ENCODE results near the gene ATP12A.

Gene ATP12A

DNA sequence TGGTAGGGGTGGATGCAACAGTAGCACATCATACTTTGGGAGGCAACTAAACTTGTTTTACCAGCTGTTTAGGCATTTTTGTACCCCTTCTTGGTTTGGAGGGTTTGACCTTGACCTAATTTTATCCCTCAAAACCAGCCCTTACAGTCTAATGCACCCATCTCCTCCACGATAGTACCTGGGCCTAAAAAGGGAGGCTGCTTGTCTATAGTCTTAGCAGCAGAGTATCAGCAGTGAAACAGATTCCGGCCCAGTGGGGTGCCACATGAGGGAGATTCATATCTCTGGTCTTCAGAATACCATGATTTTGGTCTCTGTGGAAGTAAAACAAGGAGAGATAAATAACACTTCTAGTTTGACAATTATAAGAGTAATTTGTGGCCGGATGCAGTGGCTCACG is 39.5 kb upstream of the ATP12A start:
- DNase-seq (ENCODE audit: low read depth), result no peak
- no peak overlapping the region for H3K4me3 ChIP-seq (ENCODE audit: control insufficient read depth, low read depth, low read length)
- TF ChIP-seq, protein P1, sequence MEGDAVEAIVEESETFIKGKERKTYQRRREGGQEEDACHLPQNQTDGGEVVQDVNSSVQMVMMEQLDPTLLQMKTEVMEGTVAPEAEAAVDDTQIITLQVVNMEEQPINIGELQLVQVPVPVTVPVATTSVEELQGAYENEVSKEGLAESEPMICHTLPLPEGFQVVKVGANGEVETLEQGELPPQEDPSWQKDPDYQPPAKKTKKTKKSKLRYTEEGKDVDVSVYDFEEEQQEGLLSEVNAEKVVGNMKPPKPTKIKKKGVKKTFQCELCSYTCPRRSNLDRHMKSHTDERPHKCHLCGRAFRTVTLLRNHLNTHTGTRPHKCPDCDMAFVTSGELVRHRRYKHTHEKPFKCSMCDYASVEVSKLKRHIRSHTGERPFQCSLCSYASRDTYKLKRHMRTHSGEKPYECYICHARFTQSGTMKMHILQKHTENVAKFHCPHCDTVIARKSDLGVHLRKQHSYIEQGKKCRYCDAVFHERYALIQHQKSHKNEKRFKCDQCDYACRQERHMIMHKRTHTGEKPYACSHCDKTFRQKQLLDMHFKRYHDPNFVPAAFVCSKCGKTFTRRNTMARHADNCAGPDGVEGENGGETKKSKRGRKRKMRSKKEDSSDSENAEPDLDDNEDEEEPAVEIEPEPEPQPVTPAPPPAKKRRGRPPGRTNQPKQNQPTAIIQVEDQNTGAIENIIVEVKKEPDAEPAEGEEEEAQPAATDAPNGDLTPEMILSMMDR (IDR thresholded peaks at IDR 0.05; ENCODE audit: control insufficient read depth, insufficient read depth, low read depth, low read length, missing control alignments), result no peak

DNA sequence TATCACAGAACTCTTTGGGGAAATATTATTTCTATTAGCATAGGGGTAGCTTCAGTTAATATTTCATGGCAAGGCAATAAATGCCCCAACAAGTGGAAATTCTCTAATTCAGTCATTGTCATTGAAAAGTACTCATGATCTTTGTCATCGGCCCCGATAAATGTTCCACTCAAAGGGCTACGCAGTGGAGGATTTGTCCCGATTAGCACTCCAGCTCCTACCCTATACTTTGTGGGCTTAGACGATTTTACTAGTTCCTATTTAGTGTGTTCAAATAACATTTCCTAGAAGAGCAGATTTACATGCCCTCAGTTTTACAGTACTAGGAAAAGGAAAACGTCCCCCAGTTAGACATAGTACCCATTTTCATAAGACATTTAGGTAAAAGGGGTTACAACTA is 38.0 kb upstream of the ATP12A start:
- no peak overlapping the region for H3K4me3 ChIP-seq (ENCODE audit: control insufficient read depth, low read depth, low read length)
- no peak for DNase-seq (ENCODE audit: low read depth)
- TF ChIP-seq, protein P1 (IDR thresholded peaks at IDR 0.05; ENCODE audit: control insufficient read depth, insufficient read depth, low read depth, low read length, missing control alignments), result no peak

DNA sequence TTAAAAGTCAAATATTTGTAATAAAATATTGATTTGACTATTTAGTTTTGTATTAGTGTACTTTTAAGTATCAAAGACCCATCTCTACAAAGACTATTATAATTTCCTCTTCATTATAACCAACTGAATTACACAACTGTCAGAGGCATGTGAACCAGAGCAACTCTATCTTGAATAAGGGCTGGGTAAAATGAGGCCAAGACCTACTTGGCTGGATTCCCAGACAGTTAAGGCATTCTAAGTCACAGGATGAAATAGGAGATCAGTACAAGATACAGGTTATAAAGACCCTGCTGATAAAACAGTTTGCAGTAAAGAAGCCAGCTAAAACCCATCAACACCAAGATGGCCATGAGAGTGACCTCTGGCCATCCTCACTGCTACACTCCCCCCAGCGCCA is 36.2 kb upstream of the ATP12A start:
- TF ChIP-seq, protein P1 (IDR thresholded peaks at IDR 0.05; ENCODE audit: control insufficient read depth, insufficient read depth, low read depth, low read length, missing control alignments), result no peak
- DNase-seq (ENCODE audit: low read depth), result no peak
- no peak overlapping the region for H3K4me3 ChIP-seq (ENCODE audit: control insufficient read depth, low read depth, low read length)

DNA sequence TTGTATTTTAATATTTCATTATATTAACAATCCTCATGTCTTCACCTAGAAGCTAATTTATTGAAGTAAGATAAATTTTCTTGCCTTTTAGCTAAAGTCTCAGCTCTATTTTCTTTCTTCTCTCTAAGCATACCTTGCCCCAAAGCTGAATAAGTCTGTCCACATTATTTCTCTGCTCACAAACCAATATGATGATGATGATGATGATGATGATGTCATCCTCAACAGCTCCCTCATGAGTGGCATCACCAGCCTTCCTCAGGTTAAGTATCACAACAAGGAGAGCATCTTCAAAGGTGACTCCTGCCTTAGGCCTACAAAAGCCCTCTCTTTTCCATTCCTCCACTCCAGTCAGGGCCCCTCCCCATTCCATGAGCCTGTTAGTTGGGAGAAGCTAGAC is 31.9 kb upstream of the ATP12A start:
- H3K4me3 ChIP-seq (ENCODE audit: control insufficient read depth, low read depth, low read length), result no peak overlapping the region
- no peak for DNase-seq (ENCODE audit: low read depth)
- TF ChIP-seq, protein P1 (IDR thresholded peaks at IDR 0.05; ENCODE audit: control insufficient read depth, insufficient read depth, low read depth, low read length, missing control alignments), result no peak

DNA sequence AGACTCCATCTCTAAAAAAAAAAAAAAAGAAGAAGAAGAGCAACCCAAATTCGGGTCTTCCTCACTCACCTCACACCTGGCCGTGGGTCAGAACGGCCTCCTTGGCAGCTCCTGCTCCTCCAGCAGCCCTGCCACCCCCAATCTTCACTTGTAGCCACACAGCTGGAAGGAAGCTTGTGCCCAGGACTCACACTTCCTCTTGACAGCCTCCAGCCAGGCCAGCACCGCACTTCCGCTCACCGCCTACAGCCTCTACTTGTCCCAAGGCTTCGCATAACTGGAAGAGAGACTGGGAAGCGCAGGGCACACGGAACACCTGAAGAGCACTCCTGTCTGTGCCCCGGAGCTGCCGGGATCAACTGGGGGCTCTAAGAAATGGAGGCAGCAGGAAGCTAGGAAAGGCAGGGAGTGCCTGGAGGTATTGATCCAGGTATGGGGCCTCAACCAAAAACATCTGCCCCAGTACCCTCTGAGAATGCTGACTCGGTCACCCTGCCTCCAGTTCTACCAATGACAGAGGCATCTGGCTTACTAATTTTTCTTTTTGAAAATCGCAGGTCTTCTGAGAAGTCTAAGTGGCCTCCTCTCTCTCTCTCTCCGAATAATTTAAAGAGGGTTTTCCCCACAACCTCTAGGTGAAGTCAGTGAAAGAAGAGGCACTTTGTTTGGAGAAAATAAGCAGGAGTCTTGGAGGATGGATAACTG is 31.1 kb upstream of the ATP12A start:
- DNase-seq (ENCODE audit: low read depth), result no peak
- TF ChIP-seq, protein P1 (IDR thresholded peaks at IDR 0.05; ENCODE audit: control insufficient read depth, insufficient read depth, low read depth, low read length, missing control alignments), result no peak
- no peak overlapping the region for H3K4me3 ChIP-seq (ENCODE audit: control insufficient read depth, low read depth, low read length)

DNA sequence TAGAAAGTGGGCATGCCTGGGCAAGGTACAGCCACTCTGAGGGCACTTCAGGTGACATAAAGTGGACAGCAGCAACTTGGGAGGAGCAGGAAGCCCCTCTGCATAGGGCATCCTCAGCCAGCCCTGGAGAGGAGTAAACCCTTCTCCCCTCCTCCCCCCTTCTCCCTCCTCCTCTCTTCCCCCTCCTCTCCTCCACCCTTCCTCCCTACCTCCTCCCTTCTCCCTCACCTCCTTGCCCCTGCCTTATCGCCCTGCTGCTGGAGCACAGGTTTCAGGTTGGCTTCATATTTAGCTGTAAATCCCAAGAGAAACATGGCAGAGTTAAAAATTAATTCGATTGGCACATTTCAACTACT is 30.5 kb upstream of the ATP12A start:
- TF ChIP-seq, protein P1 (IDR thresholded peaks at IDR 0.05; ENCODE audit: control insufficient read depth, insufficient read depth, low read depth, low read length, missing control alignments), result no peak
- DNase-seq (ENCODE audit: low read depth), result no peak
- H3K4me3 ChIP-seq (ENCODE audit: control insufficient read depth, low read depth, low read length), result no peak overlapping the region
